ENCODE data around the gene RAB10. TPM values are rescaled to one million over a fixed set of nuclear protein-coding genes. Genes with fewer than 3 reads are reported as not detected.
"Not testable (repeated sequence)": the region's sequence is repeated elsewhere in the genome, so short reads cannot be mapped to it uniquely, and the experiment has no call there.

The RAB10 gene
- total RNA-seq, 1 donor from 2014 or later = 135 TPM

GRCh38 chr2:26089337-26089736, 55.5 kb downstream of the RAB10 start:
- Histone ChIP-seq H3K4me1 (peaks cover 5% of the 10 kb centered on the region), H3K27ac (no peak overlapping the region), H3K36me3 (no peaks in the 10 kb centered on the region), H3K4me3 (no peak overlapping the region), H3K9me3 (no peaks in the 10 kb centered on the region), H3K27me3 (no peaks in the 10 kb centered on the region)
- TF ChIP-seq, protein P1, sequence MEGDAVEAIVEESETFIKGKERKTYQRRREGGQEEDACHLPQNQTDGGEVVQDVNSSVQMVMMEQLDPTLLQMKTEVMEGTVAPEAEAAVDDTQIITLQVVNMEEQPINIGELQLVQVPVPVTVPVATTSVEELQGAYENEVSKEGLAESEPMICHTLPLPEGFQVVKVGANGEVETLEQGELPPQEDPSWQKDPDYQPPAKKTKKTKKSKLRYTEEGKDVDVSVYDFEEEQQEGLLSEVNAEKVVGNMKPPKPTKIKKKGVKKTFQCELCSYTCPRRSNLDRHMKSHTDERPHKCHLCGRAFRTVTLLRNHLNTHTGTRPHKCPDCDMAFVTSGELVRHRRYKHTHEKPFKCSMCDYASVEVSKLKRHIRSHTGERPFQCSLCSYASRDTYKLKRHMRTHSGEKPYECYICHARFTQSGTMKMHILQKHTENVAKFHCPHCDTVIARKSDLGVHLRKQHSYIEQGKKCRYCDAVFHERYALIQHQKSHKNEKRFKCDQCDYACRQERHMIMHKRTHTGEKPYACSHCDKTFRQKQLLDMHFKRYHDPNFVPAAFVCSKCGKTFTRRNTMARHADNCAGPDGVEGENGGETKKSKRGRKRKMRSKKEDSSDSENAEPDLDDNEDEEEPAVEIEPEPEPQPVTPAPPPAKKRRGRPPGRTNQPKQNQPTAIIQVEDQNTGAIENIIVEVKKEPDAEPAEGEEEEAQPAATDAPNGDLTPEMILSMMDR (IDR thresholded peaks at IDR 0.05) = no peak
- TF ChIP-seq POLR2A (IDR thresholded peaks at IDR 0.05) = no peak
- no peak for TF ChIP-seq POLR2AphosphoS5 (IDR thresholded peaks at IDR 0.05; ENCODE audit: insufficient read depth in 1 of 2, low read depth in 1 of 2)
- intact Hi-C loops (cut with DNase I) = no loop called here
- no peak for DNase-seq (ENCODE audit: extremely low spot score in 2 of 2)

GRCh38 chr2:26095758-26096157, 61.9 kb downstream of the RAB10 start:
- Histone ChIP-seq H3K27me3 (no peaks in the 10 kb centered on the region), H3K36me3 (peaks cover 0 to 11% of the 10 kb centered on the region in 2 donors), H3K27ac (no peak overlapping the region), H3K4me3 (no peak overlapping the region), H3K4me1 (peaks cover 8% of the 10 kb centered on the region), H3K9me3 (no peaks in the 10 kb centered on the region)
- intact Hi-C loops (cut with DNase I) = no loop called here
- TF ChIP-seq, protein P1 (IDR thresholded peaks at IDR 0.05) = no peak
- TF ChIP-seq POLR2A (IDR thresholded peaks at IDR 0.05) = no peak
- TF ChIP-seq POLR2AphosphoS5 (IDR thresholded peaks at IDR 0.05; ENCODE audit: insufficient read depth in 1 of 2, low read depth in 1 of 2) = no peak
- DNase-seq (ENCODE audit: extremely low spot score in 2 of 2) = no peak

- Histone ChIP-seq H3K9me3 (no peaks in the 10 kb centered on the region), H3K4me3 (no peak overlapping the region), H3K4me1 (peaks cover 8% of the 10 kb centered on the region), H3K36me3 (peaks cover 0 to 17% of the 10 kb centered on the region in 2 donors), H3K27ac (no peak overlapping the region), H3K27me3 (no peaks in the 10 kb centered on the region)
- no peak for TF ChIP-seq POLR2AphosphoS5 (IDR thresholded peaks at IDR 0.05; ENCODE audit: insufficient read depth in 1 of 2, low read depth in 1 of 2)
- intact Hi-C loops (cut with DNase I) = no loop called here
- DNase-seq (ENCODE audit: extremely low spot score in 2 of 2) = no peak
Observed at GRCh38 chr2:26099933-26100332, 66.0 kb downstream of the RAB10 start.

- no peak overlapping the region for H3K27ac ChIP-seq
- no peaks in the 10 kb centered on the region for H3K27me3 ChIP-seq
Observed at GRCh38 chr2:26100384-26100783, 66.5 kb downstream of the RAB10 start.

DNA sequence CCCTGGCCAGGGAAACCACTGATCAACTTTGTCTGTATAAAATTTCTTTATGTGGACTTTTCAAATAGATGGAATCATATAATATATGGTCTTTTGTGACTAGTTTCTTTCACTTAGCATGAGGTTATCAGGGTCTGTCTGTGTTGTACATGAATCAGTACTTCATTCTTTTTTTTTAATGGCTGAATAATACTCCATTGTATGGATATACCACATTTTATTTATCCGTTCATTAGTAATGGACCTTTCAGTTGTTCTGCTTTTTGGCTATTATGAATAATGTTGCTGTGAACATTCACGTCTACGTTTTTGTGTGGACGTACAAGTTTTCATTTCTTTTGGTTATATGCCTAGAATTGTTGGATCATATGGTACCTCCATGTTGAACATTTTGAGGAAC, 69.9 kb downstream of the RAB10 start:
- Histone ChIP-seq H3K4me1 (peaks cover 16% of the 10 kb centered on the region), H3K36me3 (peaks cover 0 to 17% of the 10 kb centered on the region in 2 donors), H3K27me3 (no peaks in the 10 kb centered on the region), H3K4me3 (no peak overlapping the region), H3K27ac (no peak overlapping the region), H3K9me3 (no peaks in the 10 kb centered on the region)
- intact Hi-C loops (cut with DNase I) = no loop called here
- no peak for DNase-seq (ENCODE audit: extremely low spot score in 2 of 2)
- TF ChIP-seq POLR2A (IDR thresholded peaks at IDR 0.05) (no peak), POLR2AphosphoS5 (IDR thresholded peaks at IDR 0.05; ENCODE audit: insufficient read depth in 1 of 2, low read depth in 1 of 2) (no peak)
- TF ChIP-seq, protein P1 (IDR thresholded peaks at IDR 0.05) = no peak

More at GRCh38 chr2:26100384-26100783, 66.5 kb downstream of the RAB10 start:
- TF ChIP-seq POLR2A (IDR thresholded peaks at IDR 0.05) (no peak), POLR2AphosphoS5 (IDR thresholded peaks at IDR 0.05; ENCODE audit: insufficient read depth in 1 of 2, low read depth in 1 of 2) (no peak)
- TF ChIP-seq, protein P1 (IDR thresholded peaks at IDR 0.05) = no peak
- intact Hi-C loops (cut with DNase I) = no loop called here
- Histone ChIP-seq H3K4me1 (peaks cover 8% of the 10 kb centered on the region), H3K36me3 (peaks cover 0 to 17% of the 10 kb centered on the region in 2 donors), H3K4me3 (no peak overlapping the region), H3K9me3 (no peaks in the 10 kb centered on the region)
- no peak for DNase-seq (ENCODE audit: extremely low spot score in 2 of 2)

DNA sequence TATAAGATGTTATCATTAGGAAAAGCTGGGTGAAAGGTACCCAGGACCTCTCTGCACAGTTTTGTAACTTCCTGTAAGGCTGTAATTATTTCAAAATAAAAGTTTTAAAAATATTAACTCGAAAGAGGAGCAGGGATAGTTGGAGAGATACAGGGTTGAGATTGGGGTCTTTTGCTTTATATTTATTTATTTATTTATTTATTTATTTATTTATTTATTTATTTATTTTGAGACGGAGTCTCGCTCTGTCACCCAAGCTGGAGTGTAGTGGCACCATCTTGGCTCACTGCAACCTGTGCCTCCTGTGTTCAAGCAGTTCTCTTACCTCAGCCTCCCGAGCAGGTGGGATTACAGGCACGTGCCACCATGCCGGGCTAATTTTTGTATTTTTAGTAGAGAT, 74.8 kb downstream of the RAB10 start:
- H3K4me1 ChIP-seq; H3K27me3 ChIP-seq; intact Hi-C loops (cut with DNase I); H3K4me3 ChIP-seq; H3K27ac ChIP-seq; DNase-seq (ENCODE audit: extremely low spot score in 2 of 2); H3K9me3 ChIP-seq: not testable (repeated sequence)
- H3K36me3 ChIP-seq = peaks cover 5 to 17% of the 10 kb centered on the region in 2 donors
